GM21381 (cell line): ENCODE measurements around the gene TMEM106C.

Source experiments
- ATAC-seq: cut with Tn5 transposase; IDR thresholded peaks from one replicate; pipeline ENCODE4 v1.9.1; 2021; ENCODE audit warnings: mild to moderate bottlenecking, moderate library complexity; ENCODE audit not compliant: unreplicated experiment

The TMEM106C gene

GRCh38 chr12:47979166-47979565 lies 15.8 kb downstream of the TMEM106C start:
- ATAC-seq, result no peak

DNA sequence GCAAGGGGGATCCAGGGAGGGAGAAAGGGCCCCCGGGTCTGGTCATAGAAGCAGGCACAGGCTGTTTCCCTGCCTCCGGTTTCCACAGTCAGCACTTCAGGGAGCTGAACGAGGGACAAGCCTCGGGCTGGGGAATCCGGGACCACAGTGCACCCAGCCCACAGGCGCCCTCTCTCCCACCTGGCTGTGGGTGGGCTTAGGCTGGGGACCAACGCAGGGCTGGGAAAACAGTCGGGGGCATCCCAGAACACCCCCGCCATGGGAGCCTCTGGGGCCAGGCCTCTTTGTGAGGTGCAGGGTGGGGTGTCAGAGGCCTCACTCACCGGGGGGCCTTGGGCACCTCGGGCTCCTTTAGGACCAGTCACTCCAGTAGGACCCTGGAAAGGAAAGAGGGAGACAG lies 16.3 kb downstream of the TMEM106C start:
- ATAC-seq, result no peak

- no peak for ATAC-seq
Measured at GRCh38 chr12:47980197-47980596, 16.8 kb downstream of the TMEM106C start.

GRCh38 chr12:47980779-47981495 lies 17.5 kb downstream of the TMEM106C start:
- no peak for ATAC-seq

DNA sequence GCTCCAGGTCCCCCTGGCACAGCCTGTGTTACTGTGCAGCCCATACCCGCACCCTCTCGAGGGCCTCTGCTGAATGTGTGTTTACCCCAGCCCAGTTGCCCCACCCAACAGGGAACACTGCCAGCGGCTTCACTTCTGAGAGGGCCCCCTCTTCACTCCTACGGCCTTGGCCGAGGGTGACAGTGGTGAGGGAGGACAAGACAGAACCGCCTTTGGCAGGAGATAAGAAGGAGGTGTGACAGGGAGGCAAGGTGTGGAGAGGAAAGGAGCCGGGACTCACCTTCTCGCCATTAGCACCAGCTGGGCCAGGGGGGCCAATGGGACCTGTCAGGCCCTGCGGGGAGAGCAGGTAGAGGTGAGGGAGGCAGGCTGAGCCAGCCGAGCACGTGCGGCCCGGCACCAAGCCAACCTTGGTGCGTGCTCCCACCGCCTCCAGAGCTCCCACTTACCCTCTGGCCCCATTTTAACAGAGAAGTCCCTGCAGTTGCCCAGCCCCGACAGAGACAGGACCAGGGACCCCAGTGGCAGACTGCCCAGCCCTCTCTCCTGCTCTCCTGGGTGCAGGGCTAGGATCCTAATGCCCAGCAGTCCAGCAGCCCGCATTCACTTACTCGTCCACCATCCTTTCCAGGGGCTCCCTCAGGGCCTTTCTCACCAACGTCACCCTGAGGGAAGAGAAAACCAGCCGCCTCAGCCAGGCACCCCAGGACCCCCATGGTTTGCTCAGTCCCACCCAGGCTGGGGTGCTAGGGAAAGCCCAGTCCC lies 18.3 kb downstream of the TMEM106C start:
- ATAC-seq, result no peak

DNA sequence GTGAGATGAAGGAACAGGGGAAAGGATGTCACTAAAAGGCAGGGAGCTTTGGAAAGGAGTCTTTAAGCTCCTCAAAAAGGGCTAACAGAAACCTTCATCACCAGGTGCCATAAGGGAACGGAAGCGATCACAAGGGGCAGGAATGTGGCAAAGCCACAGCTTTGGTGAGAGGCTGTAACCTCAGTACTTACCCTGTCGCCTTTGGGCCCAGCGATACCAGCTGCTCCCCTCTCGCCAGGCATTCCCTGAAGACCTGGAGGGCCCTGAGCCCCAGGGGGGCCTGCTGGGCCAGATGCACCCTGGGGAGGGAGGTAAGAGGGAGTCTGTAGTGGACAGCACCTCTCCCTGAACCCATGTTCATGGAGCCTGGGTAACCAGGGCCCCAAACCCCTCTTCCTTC lies 18.9 kb downstream of the TMEM106C start:
- ATAC-seq, result no peak

- no peak for ATAC-seq
Measured at GRCh38 chr12:47982770-47983169, 19.4 kb downstream of the TMEM106C start.

GRCh38 chr12:47983541-47984115 lies 20.2 kb downstream of the TMEM106C start:
- no peak for ATAC-seq

DNA sequence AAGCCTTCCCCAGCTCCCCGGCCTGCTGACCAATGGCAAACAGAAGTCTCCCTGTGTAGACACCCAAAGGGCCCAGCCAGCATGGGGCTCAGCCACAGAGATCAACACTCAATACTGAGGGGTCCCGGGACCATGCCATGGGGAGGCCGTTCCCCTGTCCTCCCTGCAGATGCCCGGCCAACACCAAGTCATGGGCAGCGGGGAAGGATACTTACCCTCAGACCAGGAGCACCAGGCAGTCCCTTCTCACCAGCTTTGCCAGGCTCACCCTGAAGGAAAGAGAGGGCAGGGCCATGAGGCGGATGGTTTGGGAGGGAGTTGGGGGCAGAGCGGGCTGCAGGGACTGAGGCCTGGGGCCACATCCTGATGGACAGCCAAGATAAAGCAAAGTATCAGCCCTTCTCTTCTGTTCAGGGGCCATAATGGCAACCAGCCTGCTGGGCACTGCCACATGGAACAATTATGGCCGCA lies 21.0 kb downstream of the TMEM106C start:
- ATAC-seq, result no peak

DNA sequence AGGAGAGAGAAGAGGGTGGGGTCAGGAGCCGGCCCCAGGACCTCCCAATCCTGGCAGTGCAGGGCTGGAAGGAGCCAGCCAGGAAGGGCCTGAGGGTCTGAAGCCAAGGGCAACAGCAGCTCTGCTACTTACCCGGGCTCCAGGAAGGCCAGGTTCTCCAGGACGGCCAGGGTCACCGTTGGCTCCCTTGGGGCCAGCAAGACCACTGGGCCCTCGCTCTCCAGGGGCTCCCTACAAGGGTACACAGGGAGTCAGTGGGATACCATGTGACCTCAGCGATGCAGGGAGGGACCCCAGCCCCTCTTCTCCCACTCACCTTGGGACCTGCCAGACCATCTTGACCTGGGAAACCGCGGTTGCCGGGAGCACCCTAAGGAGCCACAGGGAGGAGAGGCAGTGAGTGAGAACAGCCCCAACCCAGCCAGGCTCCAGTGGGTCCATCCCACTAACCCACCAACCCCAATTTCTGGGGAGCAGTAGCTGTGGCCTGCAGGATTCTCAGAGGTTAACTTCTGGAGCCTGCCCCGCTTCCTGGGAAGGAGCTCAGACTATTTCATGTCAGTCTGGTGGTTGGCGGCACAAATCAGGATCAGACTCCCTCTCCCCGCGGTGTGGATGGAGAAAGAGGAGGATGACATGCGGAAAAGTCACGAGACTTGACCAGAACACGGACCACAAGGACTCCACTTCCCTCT lies 22.3 kb downstream of the TMEM106C start:
- no peak for ATAC-seq

DNA sequence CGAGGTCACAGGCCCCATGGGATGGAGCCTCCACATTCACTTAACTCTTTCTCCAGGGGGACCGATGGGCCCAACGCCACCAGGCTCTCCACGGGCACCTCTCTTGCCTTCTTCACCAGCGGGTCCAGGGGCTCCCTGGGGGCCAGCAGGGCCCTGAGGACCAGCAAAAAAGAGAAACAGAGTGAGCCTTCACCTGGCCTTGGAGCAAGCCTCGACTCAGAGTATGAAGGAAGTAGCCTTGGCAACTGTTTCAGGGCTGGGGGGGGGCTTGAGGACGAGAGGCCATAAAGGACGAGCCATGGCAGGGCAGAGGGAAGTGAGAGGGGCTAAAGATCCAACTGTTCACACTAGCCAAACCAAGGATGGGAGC lies 22.9 kb downstream of the TMEM106C start:
- ATAC-seq, result no peak

GRCh38 chr12:47986832-47987231 lies 23.4 kb downstream of the TMEM106C start:
- no peak for ATAC-seq

DNA sequence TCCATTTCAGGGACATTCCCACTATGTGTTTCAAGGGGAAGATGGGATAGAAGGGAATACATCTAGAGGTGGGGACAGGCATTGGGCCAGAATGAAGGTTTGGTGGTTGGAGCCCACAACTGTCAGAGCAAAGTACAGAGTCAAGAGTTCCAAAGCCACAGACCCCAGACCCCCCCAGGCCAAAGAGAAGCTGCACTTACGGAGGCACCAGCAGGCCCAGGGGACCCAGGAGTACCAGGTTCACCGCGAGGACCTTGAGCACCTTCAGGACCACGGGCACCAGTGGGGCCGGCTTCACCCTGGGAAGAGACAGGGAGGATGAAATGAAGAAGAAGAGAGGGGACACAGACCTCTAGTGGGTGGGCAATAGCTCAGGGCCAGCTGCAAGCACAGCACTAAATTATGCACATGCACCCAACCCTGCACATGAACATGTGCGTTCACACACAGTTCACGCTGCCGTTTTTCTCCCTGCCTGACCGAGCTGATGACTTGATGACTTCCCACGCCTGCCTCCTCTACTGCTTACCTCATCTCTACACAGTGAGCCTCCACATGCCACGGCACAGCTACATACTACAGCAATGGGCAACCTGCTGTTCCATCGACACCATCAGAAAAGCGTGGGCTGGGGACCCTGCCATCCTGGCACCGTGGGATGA lies 24.1 kb downstream of the TMEM106C start:
- ATAC-seq, result no peak

- no peak for ATAC-seq
Measured at GRCh38 chr12:47988073-47989022, 25.0 kb downstream of the TMEM106C start.

GRCh38 chr12:47989023-47989417 lies 25.6 kb downstream of the TMEM106C start:
- no peak for ATAC-seq

DNA sequence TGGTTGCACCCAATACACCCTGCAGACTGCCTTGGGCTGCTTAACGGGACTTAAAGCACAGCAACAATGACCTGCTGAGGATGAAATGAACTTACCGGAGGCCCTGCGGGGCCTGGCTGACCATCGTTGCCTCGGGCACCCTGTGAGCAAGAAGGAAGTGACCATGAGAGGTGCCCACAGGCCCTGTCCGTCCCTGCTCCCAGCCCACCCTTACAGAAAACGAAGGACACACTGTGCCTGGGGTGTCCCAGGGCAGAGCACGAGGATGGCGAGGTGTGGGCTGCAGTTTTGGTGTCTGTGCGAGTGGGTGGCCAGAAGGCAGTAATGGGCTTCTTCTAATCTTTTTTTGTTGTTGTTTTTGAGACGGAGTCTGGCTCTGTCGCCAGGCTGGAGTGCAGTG lies 26.3 kb downstream of the TMEM106C start:
- ATAC-seq, result no peak

GRCh38 chr12:47990351-47991105 lies 27.1 kb downstream of the TMEM106C start:
- peak; percentile 90 for ATAC-seq

DNA sequence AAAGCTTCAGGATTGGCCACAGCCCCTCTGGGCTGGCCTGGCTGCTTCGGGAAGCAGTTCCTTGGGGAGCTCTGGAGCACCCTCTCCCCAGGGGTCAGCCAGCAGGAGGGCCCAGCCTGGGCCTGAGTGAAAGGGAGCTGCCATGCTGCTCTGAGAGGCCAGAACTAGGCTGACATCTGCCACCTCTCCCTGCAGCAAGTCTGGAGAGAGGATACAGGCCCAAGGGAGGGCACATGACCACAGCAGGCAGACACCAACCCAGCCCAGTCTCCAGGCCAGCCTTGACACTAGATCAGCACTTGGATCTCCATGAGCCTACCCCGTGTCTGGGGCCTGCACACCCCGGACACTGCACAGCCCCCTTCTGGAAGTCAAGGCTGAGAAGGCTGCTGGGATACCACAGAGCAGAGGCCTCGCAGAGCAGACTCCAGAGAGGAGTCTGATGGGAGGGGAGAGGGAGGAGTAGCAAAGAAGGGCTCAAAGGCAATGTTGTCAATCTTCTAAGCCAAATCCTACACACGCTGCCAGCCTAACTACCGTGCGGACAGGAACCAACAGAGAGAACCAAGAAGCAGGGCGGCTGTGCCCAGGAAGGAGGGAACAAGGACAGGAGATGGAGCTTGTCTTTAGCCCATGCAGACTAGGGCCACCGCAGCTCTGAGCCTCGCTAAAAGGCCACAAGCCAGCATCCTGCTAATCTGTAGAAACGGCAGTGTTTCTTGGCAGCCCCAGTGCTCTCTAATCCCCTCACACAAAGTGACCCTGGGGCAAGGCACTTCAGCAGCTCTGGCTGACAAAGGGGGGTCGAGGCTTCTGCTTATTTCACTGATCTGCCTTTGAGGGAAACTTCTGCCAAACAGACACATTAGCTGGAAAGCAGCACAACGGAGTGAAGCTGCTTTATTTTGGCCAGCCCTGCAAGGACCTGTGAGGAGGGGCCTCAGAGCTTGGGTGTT lies 28.0 kb downstream of the TMEM106C start:
- ATAC-seq, result no peak
